Heart right ventricle (tissue), 16 donors: Measurements from ENCODE around the gene QRFP. TPM values are rescaled to one million over a fixed set of nuclear protein-coding genes. Genes with fewer than 3 reads are reported as not detected.

Experiments used
- ATAC-seq, 8 donors: fragments of 200-7000 bp; cut with Tn5 transposase; one replicate each; pipeline ENCODE4 v1.9.1; 2020; ENCODE audit warnings: mild to moderate bottlenecking in 8 of 8, moderate library complexity in 8 of 8, moderate number of reproducible peaks in 1 of 8
- DNase-seq, 2 donors: peaks; one replicate each; pipeline ENCODE4 v3.0.0-alpha.2; 2020
- H3K27ac ChIP-seq, 10 donors: fragments of 200-600 bp; sonication (generic) in 2 of 10; one replicate each; pipeline versions ENCODE4 v1.5.0 to v1.8.0; 2020 to 2022; ENCODE audit warnings: mild to moderate bottlenecking in 3 of 10
- H3K27me3 ChIP-seq, 7 donors: fragments of 200-600 bp; one replicate each; pipeline ENCODE4 v1.8.0; 2021 to 2022; ENCODE audit warnings: mild to moderate bottlenecking in 2 of 7
- H3K36me3 ChIP-seq, 9 donors: fragments of 200-600 bp; sonication (generic) in 1 of 9; one replicate each; pipeline versions ENCODE4 v1.5.0 to v1.8.0; 2020 to 2022; ENCODE audit warnings: mild to moderate bottlenecking in 2 of 9
- H3K4me1 ChIP-seq, 9 donors: fragments of 200-600 bp; sonication (generic) in 1 of 9; one replicate each; pipeline versions ENCODE4 v1.5.0 to v1.8.0; 2020 to 2022; ENCODE audit warnings: mild to moderate bottlenecking in 4 of 9
- H3K4me3 ChIP-seq, 10 donors: fragments of 200-600 bp; sonication (generic) in 2 of 10; one replicate each; pipeline versions ENCODE4 v1.5.0 to v1.8.0; 2020 to 2022; ENCODE audit warnings: mild to moderate bottlenecking in 7 of 10, moderate library complexity in 2 of 10
- H3K9me3 ChIP-seq, 11 donors: fragments of 200-600 bp in 10 of 11; sonication (generic) in 2 of 11; one replicate each; pipeline versions ENCODE4 v1.5.0 to v1.8.0; 2013 to 2022; ENCODE audit warnings: mild to moderate bottlenecking in 2 of 11, control low read depth in 1 of 11, moderate library complexity in 1 of 11
- WGBS, 2 donors: extraction: QIAGEN DNeasy Blood & Tissue Kit; methylation state at CpG; one replicate each; pipeline ENCODE4 v1.1.7; 2013; ENCODE audit warnings: inconsistent platforms in 1 of 2; 5-methylcytosine and 5-hydroxymethylcytosine counted together
- intact Hi-C, 10 donors: fragments of 100-400 bp; cut with DNase I; formaldehyde crosslinking; loops; one replicate each; pipeline versions ENCODE4 v1.11.1 to v1.14.2; 2022
- polyA plus RNA-seq, 2 donors: library from polyadenylated mRNA; stranded (reverse); fragments of 200-250 nt; gene quantifications; one replicate each; pipeline ENCODE4 v1.2.3, GENCODE V29; 2013
- total RNA-seq, 10 donors: library from RNA; stranded (reverse); fragmentation: NEBNext Ultra II Directional in 3 of 10; extraction: Animal tissue kit (Norgen Biotek cat#: 25700) in 3 of 10; gene quantifications; one replicate each; pipeline versions ENCODE4 v1.2.1 to v1.2.4, GENCODE V29; 2021 to 2023
- TF ChIP-seq, protein P1 (sequence below), 9 donors: fragments of 200-600 bp; sonication (generic) in 2 of 9; IDR thresholded peaks; one replicate each; pipeline versions ENCODE4 v1.5.0 to v1.8.0; 2021 to 2022; ENCODE audit warnings: antibody characterized with exemption in 9 of 9, mild to moderate bottlenecking in 5 of 9, moderate library complexity in 1 of 9
- donor health status: Arrhythmogenic right ventricular cardiomyopathy.
- donor health status: ischemic (EF 13 %, LVEDD 7.1; RV severe dilation, severe dysfunction).
- donor health status: healthy with polysubstance abuse.
- donor health status: DM: no; HTN: yes; CAD: no.
- donor health status: DM: no; HTN: no; CAD: no.
- donor health status: ischemic (EF 25% LVEDD 6.9; RV normal size, moderate dysfunction).
- donor health status: ischemic (EF 25% LVEDD 5.7; RV mildly dilated, moderate dysfunction).
- donor health status: healthy.
- donor health status: DM: yes; HTN: yes; CAD: no.
- donor health status: Ischemic cardiomyopathy.
- donor health status: ischemic (EF 35%, LVEDD 5.7; RV mildly dilated, moderate dysfunction).
- donor health status: nonischemic (EF 11% LVEDD 7.7; RV severe dilation, severe dysfunction).
- donor health status: DM: yes; HTN: yes; CAD: no.
- donor health status: PGD.
- donor health status: ischemic (EF 29% LVEDD 5.4; RV normal size, mild dysfunction).
- donor health status: nonischemic (EF 23%, LVEDD 6.1; RV moderate dilation, normal function).

Gene QRFP
- total and polyA plus RNA-seq, 12 donors: 0.06 TPM; not detected in 11

- Histone ChIP-seq H3K4me3 (no peak overlapping the region), H3K4me1 (peaks cover 5 to 60% (median 42%) of the 10 kb centered on the region in 9 donors)
- WGBS, 2 donors: 92% methylated on average over 15 of the region's 15 CpGs
Measured at GRCh38 chr9:130872093-130872492, 24.5 kb downstream of the QRFP start.

DNA sequence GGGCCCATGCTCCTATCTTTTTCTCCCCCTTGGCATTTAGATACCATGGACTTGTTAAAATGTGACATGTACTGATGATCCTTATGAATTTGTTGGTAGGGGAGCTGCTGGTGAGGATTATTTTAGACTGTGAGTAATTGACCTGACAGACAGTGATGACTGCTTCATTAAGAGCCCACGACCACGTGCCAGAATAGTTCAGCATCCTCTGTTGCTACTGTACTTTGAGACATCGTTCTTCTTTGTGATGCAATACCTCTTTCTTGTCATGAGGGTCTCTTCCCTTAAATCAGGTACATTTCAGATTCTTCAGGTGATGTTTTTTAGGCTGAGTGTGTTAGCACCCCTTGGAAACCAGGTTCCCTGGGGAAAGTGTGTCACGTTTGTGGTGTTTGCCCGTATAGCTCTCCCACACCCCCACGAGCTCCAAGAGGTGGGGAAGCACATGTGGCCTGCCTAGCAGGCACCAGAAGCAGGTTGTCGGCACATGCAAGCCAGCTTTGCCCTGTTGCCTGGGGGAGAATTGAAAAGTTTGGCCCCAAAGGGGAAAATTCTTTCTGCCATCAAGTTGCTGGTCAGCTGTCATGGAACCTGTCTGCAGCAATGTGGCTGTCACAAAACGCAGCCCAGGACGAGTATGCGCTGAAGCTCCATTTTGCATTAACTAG lies 25.1 kb downstream of the QRFP start:
- peaks cover 0 to 93% (median 31%) of the 10 kb centered on the region in 9 donors for H3K36me3 ChIP-seq
- DNase-seq (no peak), ATAC-seq (peak in 7 of 8 donors; percentile 6 to 58 (median 29))
- intact Hi-C loops: loop anchor here (2.0 to 10.0 kb wide), 6 partner anchors 61 to 176 kb away; partner anchors contain the start of gene FIBCD1 (in 1 of the 10)
- 70 to 74% methylated on average over 10 of the region's 10 CpGs for WGBS, 2 donors
- peaks cover 5 to 66% (median 46%) of the 10 kb centered on the region in 9 donors for H3K4me1 ChIP-seq
- H3K4me3 ChIP-seq: no peak overlapping the region
- H3K9me3 ChIP-seq: no peaks in the 10 kb centered on the region
- H3K27me3 ChIP-seq: no peaks in the 10 kb centered on the region
- H3K27ac ChIP-seq: peak overlapping the region; percentile 16 to 88 (median 81)
- TF ChIP-seq, protein P1, sequence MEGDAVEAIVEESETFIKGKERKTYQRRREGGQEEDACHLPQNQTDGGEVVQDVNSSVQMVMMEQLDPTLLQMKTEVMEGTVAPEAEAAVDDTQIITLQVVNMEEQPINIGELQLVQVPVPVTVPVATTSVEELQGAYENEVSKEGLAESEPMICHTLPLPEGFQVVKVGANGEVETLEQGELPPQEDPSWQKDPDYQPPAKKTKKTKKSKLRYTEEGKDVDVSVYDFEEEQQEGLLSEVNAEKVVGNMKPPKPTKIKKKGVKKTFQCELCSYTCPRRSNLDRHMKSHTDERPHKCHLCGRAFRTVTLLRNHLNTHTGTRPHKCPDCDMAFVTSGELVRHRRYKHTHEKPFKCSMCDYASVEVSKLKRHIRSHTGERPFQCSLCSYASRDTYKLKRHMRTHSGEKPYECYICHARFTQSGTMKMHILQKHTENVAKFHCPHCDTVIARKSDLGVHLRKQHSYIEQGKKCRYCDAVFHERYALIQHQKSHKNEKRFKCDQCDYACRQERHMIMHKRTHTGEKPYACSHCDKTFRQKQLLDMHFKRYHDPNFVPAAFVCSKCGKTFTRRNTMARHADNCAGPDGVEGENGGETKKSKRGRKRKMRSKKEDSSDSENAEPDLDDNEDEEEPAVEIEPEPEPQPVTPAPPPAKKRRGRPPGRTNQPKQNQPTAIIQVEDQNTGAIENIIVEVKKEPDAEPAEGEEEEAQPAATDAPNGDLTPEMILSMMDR (IDR thresholded peaks at IDR 0.05): no peak

More at GRCh38 chr9:130872093-130872492, 24.5 kb downstream of the QRFP start:
- intact Hi-C loops: loop anchor here in 8 of 10 donors (2.0 to 10.0 kb wide), 6 partner anchors 60 to 175 kb away; partner anchors contain the start of gene FIBCD1 (in 1 of the 8)
- peaks cover 0 to 93% (median 31%) of the 10 kb centered on the region in 9 donors for H3K36me3 ChIP-seq
- peak overlapping the region in 3 of 10 donors; percentile 81 to 87 (median 86) for H3K27ac ChIP-seq
- no peak for ATAC-seq
- H3K9me3 ChIP-seq: no peaks in the 10 kb centered on the region
- TF ChIP-seq, protein P1 (IDR thresholded peaks at IDR 0.05): no peak
- no peaks in the 10 kb centered on the region for H3K27me3 ChIP-seq
- no peak for DNase-seq

GRCh38 chr9:130870491-130871381 lies 25.9 kb downstream of the QRFP start:
- peak in 1 of 2 donors; percentile 46 for DNase-seq
- ATAC-seq: peak; percentile 47 to 89 (median 79)
- TF ChIP-seq, protein P1 (IDR thresholded peaks at IDR 0.05): no peak
- Histone ChIP-seq H3K27me3 (no peaks in the 10 kb centered on the region), H3K36me3 (peaks cover 0 to 93% (median 24%) of the 10 kb centered on the region in 9 donors), H3K9me3 (no peaks in the 10 kb centered on the region), H3K27ac (peak overlapping the region; percentile 16 to 88 (median 81)), H3K4me3 (no peak overlapping the region), H3K4me1 (peaks cover 5 to 71% (median 46%) of the 10 kb centered on the region in 9 donors)
- intact Hi-C loops: loop anchor here in 9 of 10 donors (1.0 to 10.0 kb wide), 7 partner anchors 62 to 177 kb away; partner anchors contain the start of gene FIBCD1 (in 1 of the 9)
- WGBS, 2 donors: 50 to 58% methylated on average over 17 of the region's 17 CpGs

DNA sequence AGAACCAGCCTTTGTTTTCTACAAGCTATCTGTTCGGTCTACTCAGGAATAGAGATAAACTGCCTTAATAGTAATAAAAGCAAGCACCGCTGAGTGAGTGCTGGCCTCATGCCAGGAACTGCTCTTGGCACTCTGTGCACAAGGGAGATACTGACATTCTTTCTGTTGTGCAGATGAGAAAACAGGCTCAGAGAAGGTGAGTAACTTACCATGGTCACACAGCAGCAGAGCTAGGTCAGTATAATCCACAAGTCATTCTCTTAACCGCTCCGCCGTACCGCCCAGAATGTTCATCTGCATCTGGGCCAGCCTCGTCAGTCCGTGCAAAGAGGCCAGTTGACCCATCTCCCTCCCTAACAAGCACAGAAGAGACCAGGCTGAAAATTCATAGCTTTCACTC lies 27.4 kb downstream of the QRFP start:
- TF ChIP-seq, protein P1 (IDR thresholded peaks at IDR 0.05): no peak
- peak in 2 of 8 donors; percentile 27 for ATAC-seq
- Histone ChIP-seq H3K36me3 (peaks cover 0 to 92% (median 12%) of the 10 kb centered on the region in 9 donors), H3K9me3 (no peaks in the 10 kb centered on the region), H3K27ac (peak overlapping the region in 2 of 10 donors; percentile 22 to 81), H3K4me3 (no peak overlapping the region), H3K4me1 (peaks cover 5 to 73% (median 46%) of the 10 kb centered on the region in 9 donors), H3K27me3 (no peaks in the 10 kb centered on the region)
- peak; percentile 58 to 70 for DNase-seq
- 66 to 75% methylated on average over 8 of the region's 8 CpGs for WGBS, 2 donors
- intact Hi-C loops: loop anchor here in 5 of 10 donors (5.0 to 10.0 kb wide), 3 partner anchors 128 to 178 kb away; no protein-coding TSS in a partner anchor
